Mesenteric fat pad (tissue), 1 donor: ENCODE data around the gene PRAME. TPM values are rescaled to one million over a fixed set of nuclear protein-coding genes. Genes with fewer than 3 reads are reported as not detected.
"Not testable (repeated sequence)": the region's sequence is repeated elsewhere in the genome, so short reads cannot be mapped to it uniquely, and the experiment has no call there.

ENCODE experiments used
- DNase-seq: peaks from one replicate; pipeline ENCODE4 v3.0.0-alpha.2; 2020; ENCODE audit warnings: low spot score
- total RNA-seq: library from RNA; stranded (reverse); fragmentation: NEBNext Ultra II Directional; extraction: Animal tissue kit (Norgen Biotek cat#: 25700); gene quantifications from one replicate; pipeline ENCODE4 v1.2.1, GENCODE V29; 2021
- donor health status: DM: yes; HTN: yes; CAD: no.

PRAME gene
- total RNA-seq, 1 donor from 2014 or later, result not detected

- DNase-seq, result not testable (repeated sequence)
These were observed 22.5 kb upstream of the PRAME start for GRCh38 chr22:22581524-22581923.

DNA sequence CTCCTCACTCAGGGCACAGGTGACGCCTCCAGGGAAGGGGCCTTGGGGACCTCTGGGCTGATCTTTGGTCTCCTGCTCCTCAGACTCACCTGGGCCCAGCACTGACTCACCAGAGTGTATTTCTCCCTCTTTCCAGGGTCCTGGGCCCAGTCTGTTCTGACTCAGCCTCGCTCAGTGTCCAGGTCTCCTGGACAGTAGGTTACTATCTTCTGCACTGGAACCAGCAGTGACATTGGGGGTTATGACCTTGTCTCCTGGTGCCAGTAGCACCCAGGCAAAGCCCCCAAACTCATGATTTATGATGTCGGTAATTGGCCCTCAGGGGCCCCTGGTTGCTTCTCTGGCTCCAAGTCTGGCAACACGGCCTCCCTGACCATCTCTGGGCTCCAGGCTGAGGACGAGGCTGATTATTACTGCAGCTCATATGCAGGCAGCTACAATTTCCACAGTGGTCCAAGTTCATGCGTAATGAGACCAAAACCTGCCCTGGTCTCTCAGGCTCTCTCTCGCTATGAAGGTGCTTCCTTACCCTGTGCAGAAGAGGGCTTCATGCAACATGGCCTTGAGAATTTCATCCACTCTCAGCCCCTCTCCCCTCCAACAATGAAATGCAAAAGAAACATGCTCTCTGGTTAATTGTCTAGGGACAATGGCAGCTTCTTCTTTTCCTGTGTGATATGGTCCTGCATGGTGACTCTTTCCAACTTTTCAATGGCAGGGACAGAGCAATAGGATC, 21.0 kb upstream of the PRAME start:
- no peak for DNase-seq

DNA sequence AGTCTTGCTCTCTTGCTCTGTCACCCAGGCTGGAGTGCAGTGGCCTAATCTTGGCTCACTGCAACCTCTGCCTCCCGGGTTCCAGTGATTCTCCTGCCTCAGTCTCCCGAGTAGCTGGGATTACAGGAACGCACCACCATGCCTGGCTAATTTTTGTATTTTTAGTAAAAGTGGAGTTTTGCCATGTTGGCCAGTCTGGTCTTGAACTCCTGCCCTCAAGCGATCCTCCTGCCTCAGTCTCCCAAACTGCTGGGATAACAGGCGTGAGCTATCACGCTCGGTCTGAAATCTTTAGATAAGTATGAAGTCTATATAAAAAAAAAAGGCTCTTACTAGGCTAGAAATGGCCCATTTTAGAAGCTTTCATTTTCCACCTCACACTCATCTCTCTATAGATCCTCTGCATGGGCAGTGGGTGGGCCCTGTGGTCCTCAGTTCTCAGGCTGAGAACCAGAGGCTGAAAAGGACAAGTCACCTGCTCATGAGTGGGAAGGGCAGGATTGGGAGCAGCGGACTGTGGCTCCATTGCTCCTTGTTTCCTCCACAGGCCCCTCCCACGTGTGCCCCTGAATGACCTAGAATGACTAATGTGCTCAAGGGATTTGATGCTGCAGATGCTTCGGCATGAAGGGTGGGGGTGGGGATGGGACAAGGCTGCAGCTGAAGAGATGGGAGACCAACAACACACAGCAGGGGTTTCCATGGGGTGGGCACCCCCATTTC, 19.8 kb upstream of the PRAME start:
- DNase-seq, result no peak

GRCh38 chr22:22576989-22577427, 17.9 kb upstream of the PRAME start:
- DNase-seq, result no peak

GRCh38 chr22:22576244-22576988, 17.4 kb upstream of the PRAME start:
- DNase-seq, result no peak

GRCh38 chr22:22574361-22574760, 15.3 kb upstream of the PRAME start:
- no peak for DNase-seq

- DNase-seq, result no peak
These were observed 14.2 kb upstream of the PRAME start for GRCh38 chr22:22573047-22573889.

- DNase-seq, result no peak
These were observed 12.8 kb upstream of the PRAME start for GRCh38 chr22:22571862-22572261.

- no peak for DNase-seq
These were observed 12.4 kb upstream of the PRAME start for GRCh38 chr22:22571429-22571828.

GRCh38 chr22:22569218-22569617, 10.2 kb upstream of the PRAME start:
- no peak for DNase-seq

DNA sequence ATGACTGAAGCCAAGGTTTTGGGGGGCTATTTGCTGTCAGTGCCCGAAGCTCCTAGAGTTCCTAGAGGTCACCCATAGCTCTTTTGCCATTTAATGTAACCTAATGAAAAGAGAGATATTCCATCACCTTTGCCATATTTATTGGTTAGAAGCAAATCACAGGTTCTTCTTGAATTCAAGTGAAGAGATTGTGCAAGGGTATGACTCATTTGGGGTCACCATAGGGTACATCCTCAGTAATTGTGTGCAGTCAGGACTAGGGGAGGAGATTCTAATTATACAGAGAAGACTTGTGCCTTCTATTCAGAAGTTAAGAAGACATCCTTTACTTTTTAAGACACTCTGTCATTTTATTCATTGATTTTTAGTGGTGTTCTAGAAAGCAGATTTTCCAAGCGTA, 6.9 kb upstream of the PRAME start:
- no peak for DNase-seq

DNA sequence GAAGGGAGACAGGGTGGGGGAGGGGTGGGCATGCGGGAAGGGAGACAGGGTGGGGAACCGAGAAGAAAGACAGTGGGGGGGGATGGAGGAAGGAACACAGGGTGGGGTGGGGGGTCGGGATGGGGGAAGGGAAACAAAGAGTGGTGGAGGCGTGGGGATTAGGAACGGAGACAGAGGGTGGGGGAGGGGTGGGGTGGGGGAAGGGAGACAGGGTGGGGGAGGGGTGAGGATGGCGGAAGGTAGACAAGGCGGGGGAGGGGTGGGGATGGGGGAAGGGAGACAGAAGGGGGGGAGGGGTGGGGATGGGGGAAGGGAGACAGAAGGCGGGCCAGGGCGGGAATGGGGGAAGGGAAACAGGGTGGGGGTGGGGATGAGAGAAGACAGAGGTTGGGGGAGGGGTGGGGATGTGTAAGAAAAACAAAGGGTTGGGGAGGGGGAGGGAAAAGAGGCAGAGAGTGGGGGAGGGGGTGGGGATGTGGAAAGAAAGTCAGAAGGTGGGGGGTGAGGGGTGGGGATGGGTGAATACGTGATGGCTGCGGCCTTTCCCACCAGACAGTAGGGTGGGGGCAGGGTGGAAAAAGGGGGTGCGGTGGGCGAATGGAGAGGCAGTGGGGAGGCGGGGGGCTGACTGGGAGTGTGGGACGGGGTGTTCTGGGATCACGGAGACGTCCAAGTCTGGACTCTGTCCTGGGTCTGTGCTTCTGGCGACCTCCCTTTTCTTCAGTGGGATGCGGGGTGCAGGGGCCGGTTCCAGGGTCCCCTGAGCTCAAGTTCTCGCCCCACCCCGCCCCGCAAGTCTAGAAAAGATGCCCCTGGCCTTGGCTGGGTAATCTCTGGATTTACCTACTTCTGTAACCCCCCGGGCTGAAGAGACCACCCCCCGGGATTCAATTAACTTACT, 744 bp downstream of the PRAME start:
- no peak for DNase-seq

DNA sequence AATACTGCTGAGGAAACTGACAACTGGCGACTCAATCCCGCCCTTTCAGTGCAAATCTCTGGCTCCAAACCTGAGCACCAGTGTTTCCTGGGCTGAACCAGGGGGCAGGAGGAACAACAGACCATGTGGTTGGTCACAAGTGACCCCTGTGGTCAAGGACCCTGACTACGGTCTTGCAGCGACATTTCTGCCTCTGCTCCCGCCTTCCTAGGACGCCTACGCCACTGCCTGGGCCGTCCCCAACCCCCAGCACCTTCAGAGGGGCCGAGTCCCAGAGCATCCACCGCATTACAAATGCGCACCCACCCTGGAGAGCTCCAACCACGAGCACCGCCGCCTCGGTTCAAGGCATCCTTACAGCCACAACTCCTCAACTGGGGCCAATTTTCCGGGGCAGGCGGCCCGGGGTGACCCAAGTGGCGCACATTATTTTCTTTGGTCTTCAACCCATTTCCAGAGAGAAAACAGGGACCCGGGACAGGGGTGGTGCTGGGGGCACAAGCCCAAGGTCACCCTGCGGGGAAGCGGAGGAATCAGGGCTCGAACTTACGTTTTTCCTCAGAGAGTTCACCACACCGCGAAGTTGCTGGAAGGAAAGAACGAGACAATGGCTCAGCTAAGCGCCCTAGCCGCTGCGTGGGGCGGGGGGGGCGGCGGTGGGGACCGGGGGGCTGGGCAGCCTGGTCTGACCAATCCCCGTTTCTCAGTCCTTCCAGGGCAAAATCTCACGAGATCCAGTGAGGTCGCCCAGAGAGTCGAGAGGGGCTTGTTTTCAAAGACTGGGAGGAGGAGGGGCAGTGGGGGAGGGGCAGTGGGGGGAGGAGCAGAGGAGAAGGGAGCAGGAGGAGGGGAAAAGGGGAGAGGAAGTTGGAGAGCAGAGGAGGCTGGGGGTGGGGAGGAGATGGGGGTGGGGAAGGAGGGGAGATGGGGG, 1.8 kb downstream of the PRAME start:
- no peak for DNase-seq

DNA sequence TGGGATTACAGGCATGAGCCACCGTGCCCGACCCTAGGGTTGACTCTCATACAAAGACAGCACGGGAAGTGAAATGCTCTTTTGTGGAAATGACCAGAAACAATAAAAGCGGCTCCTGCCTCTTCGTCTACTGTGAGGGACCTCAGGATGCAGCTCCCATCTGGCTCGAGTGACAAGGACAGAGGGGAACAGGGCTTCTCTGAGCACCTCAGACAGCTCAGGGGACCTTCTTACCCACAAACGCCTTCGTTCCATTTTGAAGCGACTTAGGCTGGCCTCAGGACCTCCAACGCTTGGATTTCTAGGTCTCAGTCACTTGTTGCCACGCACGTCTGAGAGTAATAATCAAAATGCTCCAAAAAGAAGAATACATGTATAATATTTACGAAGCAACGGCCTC, 2.5 kb downstream of the PRAME start:
- DNase-seq, result no peak

- no peak for DNase-seq
These were observed 3.5 kb downstream of the PRAME start for GRCh38 chr22:22555596-22555995.

DNA sequence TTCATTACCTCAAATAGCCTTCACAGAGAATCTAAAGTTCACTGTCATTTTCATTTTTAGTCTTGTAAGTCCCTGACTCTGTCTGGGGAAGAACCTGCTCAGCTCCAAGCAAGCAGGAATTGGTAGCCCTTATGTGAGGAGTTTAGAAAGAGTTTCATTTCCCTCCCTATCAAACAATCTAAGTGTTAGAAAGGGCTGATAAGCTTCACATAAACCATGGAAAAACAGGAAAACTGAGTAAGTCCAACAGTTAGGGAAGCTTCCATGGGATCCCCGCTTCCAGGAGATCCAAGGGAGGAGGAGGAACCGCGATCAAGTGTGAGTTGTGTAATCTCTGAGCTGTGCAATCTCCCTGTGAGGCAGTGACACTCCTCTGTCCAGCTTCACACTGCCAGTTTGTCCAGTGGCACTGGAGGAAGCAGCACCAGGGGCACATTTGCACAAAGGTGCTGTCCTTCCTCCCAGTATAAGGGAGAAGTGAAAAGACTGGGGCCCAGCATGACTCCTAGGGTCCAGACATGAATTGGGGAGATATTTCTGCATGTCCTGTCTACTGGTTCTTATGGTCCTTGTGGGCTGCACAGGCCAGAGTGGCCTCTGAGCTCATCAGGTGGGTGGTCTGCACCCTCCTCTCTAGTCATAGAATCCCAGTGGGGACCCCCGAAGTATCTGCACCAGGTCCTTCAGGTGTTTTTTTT, 4.3 kb downstream of the PRAME start:
- no peak for DNase-seq

DNA sequence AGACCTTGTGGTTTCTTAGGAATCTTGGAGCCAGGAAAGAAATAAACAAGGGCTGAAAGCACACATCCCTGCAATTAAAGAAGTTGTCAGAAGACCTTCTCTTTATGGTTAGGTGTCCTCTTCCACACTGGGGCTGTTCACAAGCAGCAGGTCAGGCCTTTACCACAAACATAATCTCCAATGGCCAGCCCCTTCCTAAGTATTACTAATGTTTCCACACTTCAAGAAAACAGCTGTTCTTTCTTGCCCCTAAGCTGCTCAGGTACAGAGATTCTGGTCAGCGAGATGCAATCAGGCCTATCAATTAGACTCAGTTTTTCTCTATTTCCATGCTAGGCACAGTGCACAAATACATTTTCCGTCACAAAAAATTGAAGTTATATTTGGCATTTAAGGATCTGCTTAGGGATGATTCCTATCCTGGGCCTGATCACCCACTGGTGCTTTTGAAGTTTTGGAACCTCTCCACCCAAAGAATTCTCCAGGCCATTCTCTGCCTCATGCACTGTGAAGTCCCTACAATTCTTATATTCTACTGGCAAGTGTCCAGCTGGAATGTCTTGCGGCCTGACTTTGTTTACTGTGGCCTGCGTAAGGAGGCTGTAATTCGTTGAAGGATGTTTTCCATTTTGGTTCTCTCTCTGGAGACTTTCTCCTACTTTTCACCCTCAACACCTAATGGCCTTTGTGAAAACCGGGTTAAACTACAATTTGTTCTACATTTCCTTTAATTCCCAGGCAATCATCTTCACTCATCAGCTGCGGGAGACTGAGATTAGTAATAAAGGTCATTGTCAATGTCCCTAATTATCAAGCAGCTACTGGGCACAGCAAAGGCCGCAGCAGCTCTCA, 5.1 kb downstream of the PRAME start:
- no peak for DNase-seq
